T-helper 22 cell (primary cell): ENCODE measurements around the gene SCARF2.
"Not testable (repeated sequence)": the region's sequence is repeated elsewhere in the genome, so short reads cannot be mapped to it uniquely, and the experiment has no call there.

Source experiments
- DNase-seq: peaks from one replicate; pipeline ENCODE4 v3.0.0-alpha.2; 2020; ENCODE audit warnings: low read depth

SCARF2 gene

DNA sequence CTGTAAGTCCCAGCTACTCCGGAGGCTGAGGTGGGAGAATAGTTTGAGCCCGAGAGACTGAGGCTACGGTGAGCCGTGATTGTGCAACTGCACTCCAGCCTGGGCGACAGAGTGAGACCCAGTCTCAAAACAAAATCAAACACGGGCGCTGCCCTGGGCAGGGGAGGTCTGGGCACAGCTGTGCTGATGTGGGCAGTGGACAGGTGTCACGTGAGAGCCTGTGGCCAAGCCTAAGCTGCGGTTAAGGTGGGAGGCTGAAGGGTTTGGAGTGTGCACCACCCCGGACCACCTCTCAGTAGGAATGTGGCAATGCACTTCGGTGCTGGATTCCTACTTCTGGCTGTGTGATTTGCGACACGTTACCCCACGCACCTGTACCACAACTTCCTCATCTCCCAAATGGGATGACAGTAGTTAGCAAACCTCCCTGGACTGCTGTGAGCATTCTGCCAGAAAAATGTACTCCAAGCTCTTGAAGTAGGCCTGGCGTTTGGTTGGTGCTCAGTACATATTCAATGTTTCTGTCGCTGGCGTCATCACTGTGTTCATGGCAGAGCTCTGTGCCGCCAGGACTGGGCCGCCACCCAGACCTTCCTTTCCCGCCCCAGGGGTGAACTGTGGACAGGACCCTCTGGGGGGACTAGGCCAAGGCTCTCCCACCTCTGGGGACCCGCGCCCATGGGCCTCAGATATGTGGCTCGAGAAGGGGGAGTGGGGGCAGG, 44.5 kb downstream of the SCARF2 start:
- no peak for DNase-seq

DNA sequence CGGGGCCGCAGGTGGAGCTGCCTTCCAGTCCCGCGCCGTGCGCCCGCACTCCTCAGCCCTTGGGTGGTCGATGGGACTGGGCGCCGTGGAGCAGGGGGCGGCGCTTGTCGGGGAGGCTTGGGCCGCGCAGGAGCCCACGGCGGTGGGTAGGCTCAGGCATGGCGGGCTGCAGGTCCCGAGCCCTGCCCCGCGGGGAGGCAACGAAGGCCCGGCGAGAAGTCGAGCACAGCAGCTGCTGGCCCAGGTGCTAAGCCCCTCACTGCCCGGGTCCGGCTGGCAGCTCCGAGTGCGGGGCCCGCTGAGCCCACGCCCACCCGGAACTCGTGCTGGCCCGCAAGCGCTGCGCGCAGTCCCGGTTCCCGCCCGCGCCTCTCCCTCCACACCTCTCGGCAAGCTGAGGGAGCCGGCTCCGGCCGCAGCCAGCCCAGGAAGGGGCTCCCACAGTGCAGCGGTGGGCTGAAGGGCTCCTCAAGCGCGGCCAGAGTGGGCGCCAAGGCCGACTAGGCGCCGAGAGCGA, 45.2 kb downstream of the SCARF2 start:
- not testable (repeated sequence) for DNase-seq

- no peak for DNase-seq
Measured at GRCh38 chr22:20391222-20391621, 46.4 kb downstream of the SCARF2 start.

DNA sequence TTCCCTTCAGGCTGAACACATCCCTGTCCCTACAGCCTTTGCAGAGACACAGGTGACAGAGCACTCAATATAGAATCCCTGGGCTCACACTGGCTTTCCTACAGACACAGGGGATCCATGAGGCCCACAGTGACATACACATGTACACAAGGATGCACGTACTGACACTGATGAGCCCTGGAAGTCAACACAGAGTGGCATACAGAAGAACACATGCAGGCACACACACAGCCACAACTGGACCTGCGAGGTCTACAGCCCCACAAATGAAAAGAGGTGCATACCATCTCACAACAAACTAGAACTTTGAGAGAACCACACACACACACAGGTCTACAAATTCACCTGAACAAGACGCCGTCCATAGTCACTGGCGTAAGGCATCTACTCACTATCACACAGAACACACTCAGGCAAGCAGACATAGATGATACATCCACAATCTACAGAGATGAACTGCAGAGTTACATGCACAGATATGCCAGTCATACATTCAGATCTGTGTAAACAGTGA, 47.2 kb downstream of the SCARF2 start:
- DNase-seq = no peak

- DNase-seq = no peak
Measured at GRCh38 chr22:20389288-20389687, 48.3 kb downstream of the SCARF2 start.

- no peak for DNase-seq
Measured at GRCh38 chr22:20388200-20388599, 49.4 kb downstream of the SCARF2 start.

DNA sequence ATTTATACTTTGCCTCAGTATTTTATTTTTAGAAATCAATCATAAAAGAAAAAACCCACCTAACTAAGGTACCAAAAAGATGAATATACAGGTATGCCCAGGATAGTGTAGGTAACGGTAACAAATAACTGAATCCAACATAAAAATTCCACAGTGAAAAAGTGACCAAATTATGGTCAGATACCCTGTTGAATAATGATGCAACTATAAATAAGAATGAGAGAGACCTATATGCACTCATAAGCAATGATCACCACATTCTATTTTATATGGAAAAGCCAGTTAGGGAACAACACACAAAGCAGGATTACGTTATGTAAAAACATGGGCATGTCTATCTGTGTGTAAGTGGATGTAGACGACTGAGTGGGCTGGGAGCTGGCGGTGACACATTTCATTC, 50.7 kb downstream of the SCARF2 start:
- DNase-seq = no peak

DNA sequence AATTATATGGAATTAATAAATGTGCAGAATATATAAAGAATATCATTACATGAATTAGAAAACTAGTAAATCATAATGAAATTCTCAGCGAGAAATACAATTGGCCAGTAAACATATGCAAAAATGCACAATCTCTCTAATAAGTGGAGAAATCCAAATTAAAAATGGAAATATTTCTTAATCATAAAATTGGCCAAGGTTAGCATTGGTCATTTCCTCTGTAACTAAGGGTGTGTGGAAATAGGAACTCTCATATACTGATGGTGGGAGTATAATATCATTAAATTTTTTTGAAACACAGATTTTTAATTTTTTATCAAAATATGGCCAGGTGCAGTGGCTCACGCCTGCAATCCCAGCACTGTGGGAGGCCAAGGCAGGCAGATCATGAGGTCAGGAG, 51.3 kb downstream of the SCARF2 start:
- DNase-seq = no peak

DNA sequence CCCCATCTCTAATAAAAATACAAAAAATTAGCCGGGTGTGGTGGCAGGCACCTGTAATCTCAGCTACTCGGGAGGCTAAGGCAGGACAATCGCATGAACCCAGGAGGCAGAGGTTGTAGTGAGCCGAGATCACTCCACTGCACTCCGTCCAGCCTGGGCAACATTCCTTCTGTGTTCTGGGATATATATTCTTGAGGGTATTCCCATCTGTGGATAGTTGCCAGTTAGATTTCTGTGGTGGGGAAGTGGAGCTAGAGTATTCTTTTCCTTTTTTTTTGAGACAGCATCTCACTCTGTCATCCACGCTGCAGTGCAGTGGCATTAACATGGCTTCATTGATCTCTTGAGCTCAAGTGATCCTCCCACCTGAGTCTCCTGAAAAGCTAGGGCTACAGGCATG, 52.8 kb downstream of the SCARF2 start:
- DNase-seq = no peak

- no peak for DNase-seq
Measured at GRCh38 chr22:20384171-20384570, 53.5 kb downstream of the SCARF2 start.

DNA sequence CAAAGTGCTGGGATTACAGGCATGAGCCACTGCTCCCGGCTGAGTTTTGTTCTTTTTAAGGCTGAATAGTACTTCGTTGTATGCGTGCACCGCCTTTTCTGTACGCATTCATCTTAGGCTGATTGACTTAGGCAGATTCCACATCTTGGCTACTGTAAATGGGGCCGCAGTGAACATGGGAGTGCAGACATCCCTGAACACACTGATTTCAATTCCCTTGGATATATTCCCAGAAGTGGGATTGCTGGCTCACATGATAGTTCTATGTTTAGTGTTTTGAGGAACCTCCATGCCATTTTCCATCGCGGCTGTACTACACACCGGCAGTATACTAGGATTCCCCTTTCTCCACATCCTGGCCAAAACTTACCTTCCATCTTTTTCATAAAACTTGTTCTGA, 54.1 kb downstream of the SCARF2 start:
- no peak for DNase-seq

- no peak for DNase-seq
Measured at GRCh38 chr22:20380486-20380885, 57.1 kb downstream of the SCARF2 start.

GRCh38 chr22:20378684-20379083, 58.9 kb downstream of the SCARF2 start:
- DNase-seq = not testable (repeated sequence)

DNA sequence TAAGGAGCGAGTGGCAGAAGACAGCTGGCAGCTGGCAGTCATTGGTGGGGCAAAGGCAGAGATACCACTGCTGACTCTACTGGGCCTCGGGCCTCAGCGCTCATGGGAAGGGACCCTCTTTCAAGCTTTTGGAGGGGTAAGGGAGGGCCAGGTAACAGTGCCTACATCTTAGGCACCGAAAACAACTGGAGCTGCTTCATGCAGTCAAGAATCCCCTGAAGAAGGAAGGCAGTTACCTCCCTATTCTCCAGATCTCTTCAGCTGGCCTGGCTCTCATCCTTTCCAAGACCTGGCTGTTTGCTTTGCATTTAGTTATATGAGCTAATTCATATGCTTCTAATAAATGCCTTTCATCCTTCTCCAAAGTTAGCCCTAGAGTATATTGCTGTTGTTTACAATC, 59.5 kb downstream of the SCARF2 start:
- DNase-seq = no peak

DNA sequence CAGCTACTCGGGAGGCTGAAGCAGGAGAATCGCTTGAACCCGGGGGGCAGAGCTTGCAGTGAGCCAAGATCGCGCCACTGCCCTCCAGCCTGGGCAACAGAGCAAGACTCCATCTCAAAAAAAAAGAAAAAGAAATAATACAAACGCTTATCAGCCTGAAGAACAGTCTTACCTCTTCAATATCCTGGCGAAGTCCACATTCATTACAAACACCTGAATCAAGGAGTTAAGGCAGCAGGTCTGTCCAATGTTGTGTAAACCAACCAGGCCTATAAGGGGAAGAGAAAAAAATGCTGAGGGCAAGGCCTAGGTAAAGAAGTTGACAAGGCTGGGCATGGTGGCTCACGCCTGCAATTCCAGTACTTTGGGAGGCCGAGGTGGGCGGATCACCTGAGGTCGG, 60.6 kb downstream of the SCARF2 start:
- DNase-seq = not testable (repeated sequence)

- not testable (repeated sequence) for DNase-seq
Measured at GRCh38 chr22:20376281-20376680, 61.3 kb downstream of the SCARF2 start.
